Measurements from ENCODE around the gene COL13A1. TPM values are rescaled to one million over a fixed set of nuclear protein-coding genes. Genes with fewer than 3 reads are reported as not detected.

The COL13A1 gene
- total RNA-seq, 4 donors from 2014 or later: 2.0 to 3.8 TPM; not detected in 2

DNA sequence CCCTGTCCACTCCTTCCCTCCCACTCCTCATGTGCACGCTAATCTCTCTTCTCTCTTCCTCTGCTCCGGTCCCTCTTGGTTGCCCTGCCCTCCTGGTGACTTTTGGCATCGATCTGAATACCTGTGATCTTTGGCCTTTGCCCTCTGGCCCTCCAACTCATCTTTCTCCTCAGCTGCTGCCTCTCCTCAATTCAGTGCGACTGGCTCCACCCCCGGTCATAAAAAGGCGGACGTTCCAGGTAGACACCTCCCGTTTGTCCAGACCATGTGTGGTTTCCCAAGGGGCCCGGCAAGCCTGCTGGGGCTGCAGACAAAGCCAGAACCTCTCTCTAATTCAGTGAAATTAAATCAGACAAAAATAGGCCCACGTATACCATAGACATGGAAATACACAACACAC is 96.8 kb downstream of the COL13A1 start:
- WGBS, 2 donors: 79 to 83% methylated on average over 4 to 9 of the region's 10 CpGs
- no peak overlapping the region for H3K27ac ChIP-seq
- intact Hi-C loops (cut with DNase I): no loop called here
- no peak for TF ChIP-seq POLR2A (IDR thresholded peaks at IDR 0.05)
- TF ChIP-seq, protein P1, sequence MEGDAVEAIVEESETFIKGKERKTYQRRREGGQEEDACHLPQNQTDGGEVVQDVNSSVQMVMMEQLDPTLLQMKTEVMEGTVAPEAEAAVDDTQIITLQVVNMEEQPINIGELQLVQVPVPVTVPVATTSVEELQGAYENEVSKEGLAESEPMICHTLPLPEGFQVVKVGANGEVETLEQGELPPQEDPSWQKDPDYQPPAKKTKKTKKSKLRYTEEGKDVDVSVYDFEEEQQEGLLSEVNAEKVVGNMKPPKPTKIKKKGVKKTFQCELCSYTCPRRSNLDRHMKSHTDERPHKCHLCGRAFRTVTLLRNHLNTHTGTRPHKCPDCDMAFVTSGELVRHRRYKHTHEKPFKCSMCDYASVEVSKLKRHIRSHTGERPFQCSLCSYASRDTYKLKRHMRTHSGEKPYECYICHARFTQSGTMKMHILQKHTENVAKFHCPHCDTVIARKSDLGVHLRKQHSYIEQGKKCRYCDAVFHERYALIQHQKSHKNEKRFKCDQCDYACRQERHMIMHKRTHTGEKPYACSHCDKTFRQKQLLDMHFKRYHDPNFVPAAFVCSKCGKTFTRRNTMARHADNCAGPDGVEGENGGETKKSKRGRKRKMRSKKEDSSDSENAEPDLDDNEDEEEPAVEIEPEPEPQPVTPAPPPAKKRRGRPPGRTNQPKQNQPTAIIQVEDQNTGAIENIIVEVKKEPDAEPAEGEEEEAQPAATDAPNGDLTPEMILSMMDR (IDR thresholded peaks at IDR 0.05): no peak
- H3K27me3 ChIP-seq: peaks cover 0 to 8% (median 0%) of the 10 kb centered on the region in 4 donors
- no peaks in the 10 kb centered on the region for H3K9me3 ChIP-seq
- peaks cover 0 to 27% (median 0%) of the 10 kb centered on the region in 3 donors for H3K4me1 ChIP-seq
- no peak for DNase-seq
- no peaks in the 10 kb centered on the region for H3K36me3 ChIP-seq
- no peak overlapping the region for H3K4me3 ChIP-seq

DNA sequence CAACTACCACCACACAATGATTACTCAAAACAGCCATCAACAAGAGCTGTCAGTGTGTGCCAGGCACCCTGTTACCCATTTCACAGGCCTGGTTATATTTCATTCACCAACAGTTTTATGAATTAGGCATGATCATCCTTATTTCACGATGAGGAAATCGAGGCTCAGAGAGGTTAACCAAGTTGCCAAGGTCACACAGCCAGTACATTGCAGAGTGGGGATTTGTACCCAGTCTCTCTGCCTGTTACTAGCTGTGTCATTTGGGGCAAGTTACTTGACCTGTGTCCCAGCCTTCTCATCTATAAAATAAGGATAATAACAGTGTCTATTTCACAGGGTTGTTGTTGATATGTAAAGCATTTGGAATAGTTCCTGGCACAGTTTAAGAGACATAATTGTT is 97.2 kb downstream of the COL13A1 start:
- H3K4me3 ChIP-seq: no peak overlapping the region
- peaks cover 0 to 8% (median 0%) of the 10 kb centered on the region in 4 donors for H3K27me3 ChIP-seq
- no peak overlapping the region for H3K27ac ChIP-seq
- H3K36me3 ChIP-seq: no peaks in the 10 kb centered on the region
- peaks cover 0 to 27% (median 0%) of the 10 kb centered on the region in 3 donors for H3K4me1 ChIP-seq
- intact Hi-C loops (cut with DNase I): no loop called here
- no peaks in the 10 kb centered on the region for H3K9me3 ChIP-seq
- no peak for DNase-seq
- 85 to 94% methylated on average over 2 of the region's 2 CpGs for WGBS, 2 donors
- no peak for TF ChIP-seq POLR2A (IDR thresholded peaks at IDR 0.05)
- TF ChIP-seq, protein P1 (IDR thresholded peaks at IDR 0.05): no peak

DNA sequence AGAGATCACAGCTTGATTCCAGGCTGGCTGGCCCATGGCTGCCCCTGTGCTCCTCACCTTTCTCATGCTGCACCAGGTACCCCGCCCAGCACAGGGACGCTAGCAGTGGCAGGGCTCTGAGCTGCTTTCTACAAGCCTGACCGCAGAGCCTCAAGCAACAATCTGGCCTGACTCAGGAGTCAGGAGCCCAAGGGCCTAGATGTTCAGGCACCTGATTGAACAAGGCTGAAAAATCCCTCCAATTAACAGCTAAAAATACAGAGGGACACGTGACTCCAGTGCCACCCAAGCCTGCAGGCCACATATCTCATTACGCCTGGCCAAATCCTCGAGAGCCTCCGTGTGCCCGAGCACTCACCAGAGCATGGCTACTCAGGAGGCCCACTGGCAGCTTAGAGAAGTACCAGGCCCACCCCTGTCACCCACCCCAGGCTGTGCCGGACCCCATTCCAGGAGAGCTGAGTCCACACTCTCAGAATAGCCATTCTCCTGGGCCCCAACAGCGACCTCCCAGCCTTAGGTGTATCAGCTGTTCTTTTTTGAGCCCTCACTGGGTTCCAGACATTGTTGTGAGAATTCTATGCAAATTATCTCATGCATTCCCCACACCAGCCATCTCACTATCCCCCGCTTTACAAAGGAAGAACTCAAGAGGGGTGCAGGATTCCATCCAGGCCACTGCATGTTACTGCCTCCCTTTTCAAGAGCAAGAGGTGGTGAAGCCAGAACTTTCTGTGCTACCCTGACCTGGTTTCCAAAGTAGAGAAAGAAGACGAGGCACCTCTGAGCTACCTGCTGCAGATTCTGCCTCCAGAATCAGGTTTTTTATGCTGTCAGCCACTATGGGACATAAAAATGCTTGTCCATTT is 98.3 kb downstream of the COL13A1 start:
- intact Hi-C loops (cut with DNase I): no loop called here
- 82 to 83% methylated on average over 7 to 10 of the region's 12 CpGs for WGBS, 2 donors
- H3K9me3 ChIP-seq: no peaks in the 10 kb centered on the region
- no peaks in the 10 kb centered on the region for H3K36me3 ChIP-seq
- H3K4me1 ChIP-seq: peaks cover 0 to 27% (median 0%) of the 10 kb centered on the region in 3 donors
- H3K27ac ChIP-seq: no peak overlapping the region
- no peak for DNase-seq
- H3K4me3 ChIP-seq: no peak overlapping the region
- TF ChIP-seq, protein P1 (IDR thresholded peaks at IDR 0.05): no peak
- TF ChIP-seq POLR2A (IDR thresholded peaks at IDR 0.05): no peak
- peaks cover 0 to 2% (median 0%) of the 10 kb centered on the region in 4 donors for H3K27me3 ChIP-seq

DNA sequence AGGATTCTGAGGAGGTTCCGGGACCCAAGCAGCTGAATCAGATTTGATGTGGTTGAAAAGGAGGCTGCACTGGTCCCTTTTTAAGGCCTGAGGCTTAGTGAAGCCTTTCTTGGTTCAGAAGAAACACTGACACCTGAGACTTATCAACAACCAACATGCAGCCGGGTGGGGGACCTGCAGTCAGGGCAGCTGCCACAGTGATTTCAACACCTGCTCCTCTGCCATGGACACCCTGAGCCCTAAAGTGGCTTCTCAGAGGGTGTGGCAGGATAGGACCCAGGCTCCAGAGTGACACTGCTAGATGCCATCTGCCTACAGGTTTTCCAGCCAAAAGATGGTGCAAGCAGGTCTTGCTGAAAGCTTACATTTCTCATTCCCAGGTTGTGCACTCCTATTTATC is 99.3 kb downstream of the COL13A1 start:
- WGBS, 2 donors: 92 to 94% methylated on average over 1 to 2 of the region's 2 CpGs
- intact Hi-C loops (cut with DNase I): no loop called here
- Histone ChIP-seq H3K9me3 (no peaks in the 10 kb centered on the region), H3K27me3 (no peaks in the 10 kb centered on the region), H3K4me1 (peaks cover 0 to 25% (median 0%) of the 10 kb centered on the region in 3 donors), H3K4me3 (no peak overlapping the region), H3K36me3 (no peaks in the 10 kb centered on the region), H3K27ac (no peak overlapping the region)
- DNase-seq: no peak
- TF ChIP-seq POLR2A (IDR thresholded peaks at IDR 0.05): no peak
- TF ChIP-seq, protein P1 (IDR thresholded peaks at IDR 0.05): no peak

All from esophagus squamous epithelium (tissue), 5 donors.